HEK293 (cell line): ENCODE data around the gene UHRF2.

Source experiments
- CTCF ChIP-seq: fragments of 450-650 bp; formaldehyde crosslinking; IDR thresholded peaks from 2 replicates; pipeline ENCODE4 v1.5.1; 2016; ENCODE audit warnings: missing biosample characterization, missing genetic modification characterization
- MYNN ChIP-seq: fragments of 450-650 bp; formaldehyde crosslinking; IDR thresholded peaks from 2 replicates; pipeline ENCODE4 v1.5.1; 2016; ENCODE audit warnings: missing biosample characterization, missing genetic modification characterization, borderline replicate concordance
- REST ChIP-seq: fragments of 450-650 bp; formaldehyde crosslinking; IDR thresholded peaks from 2 replicates; pipeline ENCODE4 v1.5.1; 2016; ENCODE audit warnings: missing biosample characterization, missing genetic modification characterization
- ZNF324 ChIP-seq: fragments of 450-650 bp; formaldehyde crosslinking; IDR thresholded peaks from 2 replicates; pipeline ENCODE4 v1.5.1; 2016; ENCODE audit warnings: missing biosample characterization, missing genetic modification characterization
- ZNF660 ChIP-seq: fragments of 450-650 bp; IDR thresholded peaks from 2 replicates; pipeline ENCODE4 v1.5.1; 2018; ENCODE audit warnings: missing biosample characterization, mild to moderate bottlenecking, missing genetic modification characterization

GRCh38 chr9:6408320-6408719, 4.7 kb upstream of the UHRF2 start:
- TF ChIP-seq ZNF324 = no peak
- TF ChIP-seq CTCF (tag by site-specific recombination) = no peak
- no peak for TF ChIP-seq ZNF660 (tag by site-specific recombination)
- no peak for TF ChIP-seq MYNN (tag by site-specific recombination)
- TF ChIP-seq REST (tag by site-specific recombination) = no peak
